ENCODE measurements around the gene PARD6A.

PARD6A gene

GRCh38 chr16:67653789-67654402 is 6.9 kb upstream of the PARD6A start:
- no peak for DNase-seq (ENCODE audit: low read depth, low spot score)

- no peak for DNase-seq (ENCODE audit: low read depth, low spot score)
Measured at GRCh38 chr16:67654403-67654911, 6.3 kb upstream of the PARD6A start.

GRCh38 chr16:67655363-67655762 is 5.4 kb upstream of the PARD6A start:
- no peak for DNase-seq (ENCODE audit: low read depth, low spot score)

- DNase-seq (ENCODE audit: low read depth, low spot score), result no peak
Measured at GRCh38 chr16:67656344-67657016, 4.3 kb upstream of the PARD6A start.

GRCh38 chr16:67657017-67657608 is 3.6 kb upstream of the PARD6A start:
- no peak for DNase-seq (ENCODE audit: low read depth, low spot score)

GRCh38 chr16:67657751-67658518 is 2.8 kb upstream of the PARD6A start:
- DNase-seq (ENCODE audit: low read depth, low spot score), result no peak

GRCh38 chr16:67658849-67659674 is 1.7 kb upstream of the PARD6A start:
- DNase-seq (ENCODE audit: low read depth, low spot score), result no peak

- DNase-seq (ENCODE audit: low read depth, low spot score), result peak; percentile 78
Measured at GRCh38 chr16:67659675-67660563, 841 bp upstream of the PARD6A start, which contains the start of gene ACD. TSS of gene ACD (minus strand) at chr16:67660260. CDS start at chr16:67660220, 40 bp downstream.

GRCh38 chr16:67661101-67661761 is 471 bp downstream of the PARD6A start:
- no peak for DNase-seq (ENCODE audit: low read depth, low spot score)

GRCh38 chr16:67661886-67662652 is 1.3 kb downstream of the PARD6A start:
- DNase-seq (ENCODE audit: low read depth, low spot score), result no peak

GRCh38 chr16:67662653-67663010 is 1.9 kb downstream of the PARD6A start:
- DNase-seq (ENCODE audit: low read depth, low spot score), result no peak

- DNase-seq (ENCODE audit: low read depth, low spot score), result no peak
Measured at GRCh38 chr16:67663151-67663876, 2.6 kb downstream of the PARD6A start.

GRCh38 chr16:67663877-67664222 is 3.1 kb downstream of the PARD6A start:
- DNase-seq (ENCODE audit: low read depth, low spot score), result no peak

GRCh38 chr16:67664258-67664657 is 3.5 kb downstream of the PARD6A start:
- DNase-seq (ENCODE audit: low read depth, low spot score), result no peak

GRCh38 chr16:67664871-67665270 is 4.1 kb downstream of the PARD6A start:
- DNase-seq (ENCODE audit: low read depth, low spot score), result no peak

- DNase-seq (ENCODE audit: low read depth, low spot score), result no peak
Measured at GRCh38 chr16:67665598-67665997, 4.8 kb downstream of the PARD6A start.

GRCh38 chr16:67666032-67666551 is 5.3 kb downstream of the PARD6A start:
- no peak for DNase-seq (ENCODE audit: low read depth, low spot score)
